HCT116 (cell line): ENCODE data around the gene NOSIP. TPM values are rescaled to one million over a fixed set of nuclear protein-coding genes. Genes with fewer than 3 reads are reported as not detected.

Source experiments
- ATAC-seq: fragments of 200-7000 bp; cut with Tn5 transposase; 2 replicates; pipeline ENCODE4 v1.9.1; 2020; ENCODE audit warnings: mild to moderate bottlenecking, moderate library complexity
- BruUV-seq: library from RNA; stranded (reverse); fragments of 400-500 nt; replicated peaks from 2 replicates; lab custom pipeline; 2021; lab: Mats Ljungman, UMichigan
- CTCF ChIA-PET: fragments of 300-600 bp; sonication (Branson Sonifier 250); formaldehyde crosslinking; loops from one replicate; lab custom pipeline; 2021; ENCODE audit warnings: antibody characterized with exemption; lab: Charles Lee
- POLR2A ChIA-PET: fragments of 300-600, 350-600 bp; sonication (Branson Sonifier 250); formaldehyde crosslinking; loops from one replicate; lab custom pipeline; 2021; ENCODE audit warnings: antibody characterized with exemption; lab: Charles Lee
- RAD21 ChIA-PET, 2 experiments: fragments of 300-600 bp; sonication (Branson Sonifier 250); formaldehyde crosslinking; loops; one replicate each; lab custom pipeline; 2023; ENCODE audit warnings: low total read pairs in 2 of 2; ENCODE audit not compliant: uncharacterized antibody in 2 of 2, unreplicated experiment in 2 of 2, low non-redundant PET in 1 of 2; lab: Charles Lee
- DNase-seq: peaks from one replicate; pipeline ENCODE4 v3.0.0-alpha.2; 2010; ENCODE audit warnings: low read depth, low spot score
- H2AFZ ChIP-seq: fragments of 200-600 bp; shearing (Covaris generic), sonication (generic); 2 replicates; pipeline ENCODE4 v1.6.1; 2017; ENCODE audit warnings: low read depth, mixed run types, mixed read lengths, antibody characterized with exemption, low read length; ENCODE audit not compliant: poor library complexity, severe bottlenecking
- H3K27ac ChIP-seq: 2 replicates; pipeline ENCODE4 v1.5.1; 2012; ENCODE audit warnings: low read depth, low read length
- H3K27me3 ChIP-seq: fragments of 200-600 bp; sonication (generic); 2 replicates; pipeline ENCODE4 v1.6.1; 2016; ENCODE audit warnings: mixed run types, low read length, mixed read lengths; ENCODE audit not compliant: insufficient read depth
- H3K36me3 ChIP-seq, 2 experiments: fragments of 200-500 bp in 1 of 2; fragments of 200-600 bp in 1 of 2; sonication (Bioruptor generic) in 1 of 2; sonication (generic) in 1 of 2; 2 replicates each; pipeline versions ENCODE4 v1.5.1 to v1.6.1; 2014 to 2016; ENCODE audit warnings: low read length in 2 of 2, inconsistent platforms in 1 of 2, mixed read lengths in 1 of 2, mixed run types in 1 of 2; ENCODE audit not compliant: insufficient read depth in 2 of 2, control insufficient read depth in 1 of 2
- H3K4me1 ChIP-seq, 2 experiments: fragments of 200-600 bp in 1 of 2; sonication (generic) in 1 of 2; 2 replicates each; pipeline versions ENCODE4 v1.5.1 to v1.6.1; 2012 to 2017; ENCODE audit warnings: low read length in 2 of 2, inconsistent platforms in 1 of 2, mild to moderate bottlenecking in 1 of 2, mixed read lengths in 1 of 2, mixed run types in 1 of 2, moderate library complexity in 1 of 2; ENCODE audit not compliant: insufficient read depth in 2 of 2, control insufficient read depth in 1 of 2
- H3K4me2 ChIP-seq: fragments of 200-600 bp; sonication (generic); 2 replicates; pipeline ENCODE4 v1.6.1; 2017; ENCODE audit warnings: mixed run types, low read length, mixed read lengths
- H3K4me3 ChIP-seq, 2 experiments: fragments of 200-600 bp in 1 of 2; sonication (generic) in 1 of 2; replicated peaks in 1 of 2; 2 replicates each; pipeline ENCODE4 v1.5.1; 2011 to 2016; ENCODE audit warnings: low read length in 2 of 2, control low read depth in 1 of 2, low read depth in 1 of 2, mild to moderate bottlenecking in 1 of 2, mixed read lengths in 1 of 2, mixed run types in 1 of 2
- H3K79me2 ChIP-seq: fragments of 200-600 bp; sonication (generic); 2 replicates; pipeline ENCODE4 v1.6.1; 2017; ENCODE audit warnings: mild to moderate bottlenecking, mixed run types, low read length, moderate library complexity, mixed read lengths; ENCODE audit not compliant: insufficient read depth
- H3K9ac ChIP-seq: fragments of 200-600 bp; sonication (generic); 2 replicates; pipeline ENCODE4 v1.6.1; 2016; ENCODE audit warnings: low read length, mixed read lengths
- H3K9me2 ChIP-seq: fragments of 200-600 bp; sonication (generic), shearing (Covaris generic); 2 replicates; pipeline ENCODE4 v1.6.1; 2017; ENCODE audit warnings: mixed run types, mild to moderate bottlenecking, moderate library complexity; ENCODE audit not compliant: insufficient read depth
- H3K9me3 ChIP-seq, 2 experiments: fragments of 200-500 bp in 1 of 2; fragments of 200-600 bp in 1 of 2; sonication (Bioruptor generic) in 1 of 2; sonication (generic) in 1 of 2; 2 replicates each; pipeline ENCODE4 v1.6.1; 2014 to 2017; ENCODE audit warnings: low read length in 2 of 2, mixed read lengths in 2 of 2, inconsistent platforms in 1 of 2, low read depth in 1 of 2, mild to moderate bottlenecking in 1 of 2, mixed run types in 1 of 2, moderate library complexity in 1 of 2; ENCODE audit not compliant: control insufficient read depth in 1 of 2, insufficient read depth in 1 of 2
- H4K20me1 ChIP-seq: fragments of 200-600 bp; sonication (generic), shearing (Covaris generic); 2 replicates; pipeline ENCODE4 v1.6.1; 2017; ENCODE audit warnings: mixed run types, mild to moderate bottlenecking, moderate library complexity; ENCODE audit not compliant: insufficient read depth
- ATF3 ChIP-seq: IDR thresholded peaks from 2 replicates; pipeline ENCODE4 v1.6.1; 2012
- CEBPB ChIP-seq: IDR thresholded peaks from 2 replicates; pipeline ENCODE4 v1.6.1; 2012; ENCODE audit warnings: low read depth
- EGR1 ChIP-seq: IDR thresholded peaks from 2 replicates; pipeline ENCODE4 v1.6.1; 2012; ENCODE audit warnings: low read depth
- ELF1 ChIP-seq: IDR thresholded peaks from 2 replicates; pipeline ENCODE4 v1.6.1; 2012; ENCODE audit warnings: low read depth, borderline replicate concordance
- EZH2 ChIP-seq: fragments of 200-600 bp; sonication (generic); IDR thresholded peaks from 2 replicates; pipeline ENCODE4 v1.6.1; 2017; ENCODE audit warnings: antibody characterized with exemption, mixed run types
- EZH2phosphoT487 ChIP-seq: fragments of 200-600 bp; IDR thresholded peaks from 2 replicates; pipeline ENCODE4 v1.6.1; 2018; ENCODE audit warnings: antibody characterized with exemption, borderline replicate concordance
- MAX ChIP-seq: IDR thresholded peaks from 2 replicates; pipeline ENCODE4 v1.6.1; 2012
- POLR2AphosphoS5 ChIP-seq: IDR thresholded peaks from 2 replicates; pipeline ENCODE4 v1.6.1; 2011; ENCODE audit warnings: mild to moderate bottlenecking, low read depth, low read length, moderate library complexity
- RAD21 ChIP-seq: IDR thresholded peaks from 2 replicates; pipeline ENCODE4 v1.6.1; 2012; ENCODE audit warnings: low read depth, mild to moderate bottlenecking
- ZBTB33 ChIP-seq: IDR thresholded peaks from 2 replicates; pipeline ENCODE4 v1.6.1; 2011; ENCODE audit warnings: mild to moderate bottlenecking, low read length, moderate library complexity; ENCODE audit not compliant: insufficient replicate concordance; ENCODE audit errors: extremely low read depth
- ZFX ChIP-seq: fragments of 450-650 bp; IDR thresholded peaks from 2 replicates; pipeline ENCODE4 v1.6.1; 2017
- intact Hi-C: fragments of 100-400 bp; cut with micrococcal nuclease; formaldehyde crosslinking; loops from 2 replicates; pipeline ENCODE4 v1.10.0; 2022
- total RNA-seq: library from RNA; stranded (reverse); gene quantifications from one replicate; pipeline ENCODE4 v1.2.1, GENCODE V29; 2021; ENCODE audit not compliant: unreplicated experiment

The NOSIP gene
- total RNA-seq, 1 experiment from 2014 or later = 133 TPM

- H3K9me3 ChIP-seq = no peaks in the 10 kb centered on the region
- POLR2A ChIA-PET = no interaction called here
- ATAC-seq (no peak), DNase-seq (no peak)
- RAD21 ChIA-PET = no interaction called here
- intact Hi-C loops = no loop called here
- peaks cover 3 to 14% of the 10 kb centered on the region in 2 experiments; a peak in 3 of 4 replicates for H3K4me1 ChIP-seq
- TF ChIP-seq MAX = no peak
- TF ChIP-seq POLR2AphosphoS5 = no peak
- no peak for TF ChIP-seq EZH2
- no peak for TF ChIP-seq ZBTB33
- no peak for TF ChIP-seq EGR1
- no peak for TF ChIP-seq RAD21
- TF ChIP-seq ATF3 = no peak
- TF ChIP-seq ELF1 = no peak
- no peak for TF ChIP-seq CEBPB
- no peak for TF ChIP-seq EZH2phosphoT487
- TF ChIP-seq ZFX = no peak
- no peaks in the 10 kb centered on the region for H3K27me3 ChIP-seq
- no peak overlapping the region for H3K4me2 ChIP-seq
- H3K79me2 ChIP-seq = no peaks in the 10 kb centered on the region
- CTCF ChIA-PET = no interaction called here
- H3K36me3 ChIP-seq = no peaks in the 10 kb centered on the region
- H3K9ac ChIP-seq = no peak overlapping the region
- no peaks in the 10 kb centered on the region for H3K9me2 ChIP-seq
- H4K20me1 ChIP-seq = no peaks in the 10 kb centered on the region
- BruUV-seq = no TSS peak
- H3K27ac ChIP-seq = no peak overlapping the region
- no peak overlapping the region for H2AFZ ChIP-seq
- no peak overlapping the region for H3K4me3 ChIP-seq
These were observed 37.3 kb downstream of the NOSIP start for GRCh38 chr19:49543032-49543431.
